Activated CD8-positive, alpha-beta memory T cell treated with anti-CD3 and anti-CD28 coated beads for 36 hours (primary cell): Measurements from ENCODE around the gene KDM6A. TPM values are rescaled to one million over a fixed set of nuclear protein-coding genes. Genes with fewer than 3 reads are reported as not detected.
"Not testable (repeated sequence)": the region's sequence is repeated elsewhere in the genome, so short reads cannot be mapped to it uniquely, and the experiment has no call there.

Experiments
- CTCF ChIA-PET: fragments of 350-600 bp; sonication (Branson Sonifier 250); formaldehyde crosslinking; loops from one replicate; lab custom pipeline; 2021; ENCODE audit warnings: antibody characterized with exemption; lab: Charles Lee
- POLR2A ChIA-PET: fragments of 350-600 bp; sonication (Branson Sonifier 250); formaldehyde crosslinking; loops from one replicate; lab custom pipeline; 2021; ENCODE audit warnings: antibody characterized with exemption; lab: Charles Lee
- total RNA-seq, 2 experiments: library from RNA; stranded (reverse); gene quantifications; one replicate each; pipeline ENCODE4 v1.2.3, GENCODE V29; 2021

The KDM6A gene
- total RNA-seq, 2 experiments from 2014 or later = 17.1 to 19.9 TPM

GRCh38 chrX:44882635-44883034 lies 9.6 kb downstream of the KDM6A start:
- POLR2A ChIA-PET = no interaction called here
- CTCF ChIA-PET = no interaction called here

- CTCF ChIA-PET = no interaction called here
- POLR2A ChIA-PET = no interaction called here
Measured at GRCh38 chrX:44884944-44885343, 12.0 kb downstream of the KDM6A start.

DNA sequence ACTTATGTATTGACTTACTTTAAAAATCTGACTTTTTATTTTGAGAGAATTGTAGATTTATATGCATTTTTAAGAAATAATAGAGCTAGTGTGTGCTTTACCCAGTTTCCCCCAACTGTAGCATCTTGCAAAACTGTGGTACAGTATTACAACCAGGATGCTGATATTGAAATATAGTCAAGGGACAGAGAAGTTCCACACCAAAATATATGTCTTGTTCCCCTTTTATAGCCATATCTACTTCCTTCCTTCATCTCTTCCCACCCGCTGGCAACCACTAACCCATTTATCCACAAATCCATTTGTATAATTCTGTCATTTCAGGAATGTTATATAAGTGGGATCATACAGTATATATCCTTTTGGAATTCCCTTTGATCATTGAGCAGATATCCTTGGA lies 16.8 kb downstream of the KDM6A start:
- POLR2A ChIA-PET = no interaction called here
- CTCF ChIA-PET = no interaction called here

GRCh38 chrX:44890247-44890646 lies 17.3 kb downstream of the KDM6A start:
- POLR2A ChIA-PET = no interaction called here
- CTCF ChIA-PET = no interaction called here

GRCh38 chrX:44890687-44891086 lies 17.7 kb downstream of the KDM6A start:
- POLR2A ChIA-PET, CTCF ChIA-PET: not testable (repeated sequence)

GRCh38 chrX:44891642-44892041 lies 18.7 kb downstream of the KDM6A start:
- ChIA-PET CTCF (no interaction called here), POLR2A (no interaction called here)

DNA sequence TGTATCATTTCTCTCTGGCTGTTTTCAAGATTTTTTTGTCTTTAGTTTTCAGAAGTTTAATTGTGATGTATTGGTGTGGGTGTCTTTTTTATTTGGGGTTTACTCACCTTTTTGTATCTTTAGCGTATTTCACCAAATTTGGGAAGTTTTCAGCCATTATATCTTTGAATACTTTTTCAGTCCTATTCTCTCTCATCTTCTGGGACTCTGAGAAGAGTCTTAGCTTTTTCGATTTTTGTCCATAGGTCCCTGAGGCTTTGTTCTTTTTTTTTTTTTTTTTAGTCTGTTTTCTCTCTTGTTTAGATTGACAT lies 23.8 kb downstream of the KDM6A start:
- CTCF ChIA-PET = interaction anchor here (0.6 to 0.7 kb wide), 2 partner anchors 51 to 236 kb away, joined by 4 read pairs; no protein-coding TSS in a partner anchor
- POLR2A ChIA-PET = no interaction called here

GRCh38 chrX:44897539-44897938 lies 24.6 kb downstream of the KDM6A start:
- CTCF ChIA-PET = interaction anchor here (0.7 kb wide), 1 partner anchor 235 kb away, joined by 4 read pairs; no protein-coding TSS in a partner anchor
- POLR2A ChIA-PET = no interaction called here

- ChIA-PET POLR2A (no interaction called here), CTCF (no interaction called here)
Measured at GRCh38 chrX:44898411-44899221, 25.6 kb downstream of the KDM6A start.

DNA sequence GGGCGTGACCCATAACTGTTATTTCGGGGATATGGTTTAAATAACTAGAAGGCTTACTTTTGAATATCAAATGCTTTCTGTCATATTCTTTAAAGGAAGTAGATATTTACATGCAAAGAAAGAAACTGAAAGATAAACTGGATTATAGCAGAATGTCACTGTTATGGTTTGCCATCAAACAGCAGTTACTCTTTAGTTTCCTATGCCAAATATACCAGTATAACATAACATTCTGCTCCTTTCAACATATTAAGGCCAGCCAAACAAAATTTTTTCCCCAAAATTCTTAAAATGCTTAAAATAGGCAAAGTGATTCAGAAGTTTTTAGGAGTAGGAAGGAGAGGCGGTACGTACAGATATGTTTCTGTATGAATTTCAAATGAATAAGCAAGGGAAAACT lies 27.0 kb downstream of the KDM6A start:
- ChIA-PET POLR2A (no interaction called here), CTCF (no interaction called here)

DNA sequence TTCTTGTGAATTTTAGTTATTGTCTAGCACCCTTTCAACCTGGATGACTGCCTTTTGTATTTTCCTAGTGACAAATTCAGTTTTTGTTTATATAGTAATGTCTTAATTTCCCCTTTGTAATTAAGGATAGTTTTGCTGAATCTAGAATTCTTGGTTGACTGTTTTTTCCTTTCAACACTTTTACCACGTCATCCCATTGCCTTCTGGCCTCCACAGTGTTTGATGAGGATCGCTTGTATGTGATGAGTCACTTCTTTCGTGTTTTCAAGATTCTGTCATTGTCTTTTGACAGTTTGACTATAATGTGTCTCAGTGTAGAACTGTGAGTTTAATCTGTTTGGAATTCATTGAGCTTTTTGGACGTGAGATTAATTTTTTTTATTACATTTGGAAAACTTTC lies 30.1 kb downstream of the KDM6A start:
- POLR2A ChIA-PET = no interaction called here
- CTCF ChIA-PET = no interaction called here

- ChIA-PET POLR2A (interaction anchor here (0.9 kb wide), 1 partner anchor 31 kb away, joined by 3 read pairs; the partner anchor contains the start of gene KDM6A), CTCF (no interaction called here)
Measured at GRCh38 chrX:44903830-44904530, 31.0 kb downstream of the KDM6A start.

DNA sequence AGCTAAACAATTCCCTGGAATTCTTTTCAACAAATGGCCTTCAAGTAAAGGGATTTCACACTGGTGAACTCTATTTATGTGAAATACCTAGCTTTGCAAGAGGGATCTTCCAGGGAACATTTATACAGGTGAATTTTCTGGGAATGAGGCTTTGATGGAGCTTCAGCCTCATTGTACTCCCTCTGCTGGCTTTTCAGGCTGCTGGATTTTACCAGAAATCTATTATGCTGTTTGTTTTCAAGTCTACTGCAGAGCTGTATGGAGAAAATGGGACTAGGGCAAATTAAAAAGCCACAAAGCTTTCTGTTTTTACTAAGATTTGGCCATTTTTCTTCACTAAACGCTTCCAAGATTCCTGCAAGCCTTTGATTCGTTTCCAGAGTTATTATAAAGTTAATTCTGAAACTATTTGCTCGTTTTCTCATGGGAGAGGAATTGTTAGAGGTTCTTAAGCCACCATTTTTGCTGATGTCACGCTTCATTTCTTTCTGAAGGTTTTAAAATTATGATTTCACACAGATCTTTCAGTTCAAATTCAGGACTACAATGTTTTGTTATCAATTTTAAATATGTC lies 31.6 kb downstream of the KDM6A start:
- CTCF ChIA-PET = no interaction called here
- POLR2A ChIA-PET = interaction anchor here (0.9 kb wide), 1 partner anchor 32 kb away, joined by 3 read pairs; the partner anchor contains the start of gene KDM6A

DNA sequence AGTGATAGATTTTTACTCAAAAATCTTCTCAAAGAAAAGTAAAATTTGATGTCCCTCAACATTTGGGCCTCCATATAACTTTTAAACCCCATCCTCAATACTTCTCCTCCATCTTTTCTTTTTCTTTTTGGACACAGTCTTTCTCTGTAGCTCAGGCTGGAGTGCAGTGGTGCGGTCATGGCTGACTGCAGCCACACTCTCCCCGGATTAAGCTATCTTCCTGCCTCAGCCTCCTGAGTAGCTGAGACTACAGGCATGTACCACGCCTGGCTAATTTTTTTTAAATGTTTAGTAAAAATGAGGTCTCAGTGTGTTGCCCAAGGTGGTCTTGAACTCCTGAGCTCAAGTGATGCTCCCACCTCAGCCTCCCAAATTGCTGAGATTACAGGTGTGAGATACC lies 33.1 kb downstream of the KDM6A start:
- ChIA-PET CTCF (no interaction called here), POLR2A (no interaction called here)

- ChIA-PET CTCF (no interaction called here), POLR2A (interaction anchor here (0.7 kb wide), 1 partner anchor 13 kb away, joined by 6 read pairs; no protein-coding TSS in a partner anchor)
Measured at GRCh38 chrX:44906542-44906941, 33.6 kb downstream of the KDM6A start.

DNA sequence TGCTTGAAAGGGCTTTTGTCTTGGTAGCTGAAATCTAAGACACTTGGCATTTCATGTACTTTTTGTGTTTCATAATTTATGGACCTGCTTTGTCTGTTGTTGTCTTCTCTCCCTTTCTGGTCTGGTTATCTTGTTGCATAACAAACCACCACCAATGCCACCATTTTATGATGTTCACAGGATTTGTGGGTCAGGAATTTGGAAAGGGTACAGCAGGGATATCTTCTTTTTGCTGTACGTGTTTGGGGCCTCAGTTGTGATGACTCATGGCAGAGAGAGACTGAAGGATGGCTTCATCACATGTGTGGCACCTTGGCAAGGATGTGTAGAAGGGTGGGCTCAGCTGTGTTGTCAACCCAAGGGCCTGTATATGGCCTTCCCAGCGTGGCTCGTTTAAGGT lies 35.2 kb downstream of the KDM6A start:
- CTCF ChIA-PET = no interaction called here
- POLR2A ChIA-PET = no interaction called here

DNA sequence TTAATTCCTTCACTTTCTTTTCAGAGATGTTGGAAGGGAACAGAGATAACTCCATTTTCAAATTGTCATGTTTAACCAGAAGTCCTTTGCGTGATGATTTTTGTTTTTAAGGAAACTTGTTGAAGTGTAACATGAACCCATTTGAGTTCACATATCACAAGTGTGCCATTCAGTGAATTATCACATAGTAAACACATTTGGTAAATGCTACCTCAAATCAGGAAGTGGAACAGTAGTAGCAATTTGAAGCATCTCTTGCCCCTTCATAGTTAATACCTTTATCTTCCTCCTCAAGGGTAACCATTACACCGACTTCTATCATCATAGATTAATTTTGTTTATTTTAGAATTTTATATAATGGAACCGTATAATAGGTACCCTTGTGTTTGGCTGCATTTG lies 35.8 kb downstream of the KDM6A start:
- ChIA-PET CTCF (no interaction called here), POLR2A (no interaction called here)

GRCh38 chrX:44910508-44910907 lies 37.5 kb downstream of the KDM6A start:
- CTCF ChIA-PET = not testable (repeated sequence)

DNA sequence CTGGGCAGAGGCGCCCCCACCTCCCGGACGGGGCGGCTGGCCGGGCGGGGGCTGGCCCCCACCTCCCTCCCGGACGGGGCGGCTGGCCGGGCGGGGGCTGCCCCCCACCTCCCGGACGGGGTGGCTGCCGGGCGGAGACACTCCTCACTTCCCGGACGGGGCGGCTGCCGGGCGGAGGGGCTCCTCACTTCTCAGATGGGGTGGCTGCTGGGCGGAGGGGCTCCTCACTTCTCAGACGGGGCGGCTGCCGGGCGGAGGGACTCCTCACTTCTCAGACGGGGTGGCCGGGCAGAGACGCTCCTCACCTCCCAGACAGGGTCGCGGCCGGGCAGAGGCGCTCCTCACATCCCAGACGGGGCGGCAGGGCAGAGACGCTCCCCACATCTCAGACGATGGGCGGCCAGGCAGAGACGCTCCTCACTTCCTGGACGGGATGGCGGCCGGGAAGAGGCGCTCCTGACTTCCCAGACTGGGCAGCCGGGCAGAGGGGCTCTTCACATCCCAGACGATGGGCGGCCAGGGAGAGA lies 38.1 kb downstream of the KDM6A start:
- CTCF ChIA-PET, POLR2A ChIA-PET: not testable (repeated sequence)

More at GRCh38 chrX:44910508-44910907, 37.5 kb downstream of the KDM6A start:
- POLR2A ChIA-PET = not testable (repeated sequence)
